Adrenal gland (tissue), 5 donors: ENCODE measurements around the gene CAMTA1.

Experiments used
- CTCF ChIP-seq, 6 experiments: fragments of 450-650 bp in 4 of 6; fragments of 200-600 bp in 2 of 6; sonication (generic) in 1 of 6; IDR thresholded peaks; 1 replicate in 5 of 6; 2 replicates in 1 of 6; pipeline versions ENCODE4 v1.5.1 to v1.8.0; 2016 to 2021; ENCODE audit warnings: antibody characterized with exemption in 6 of 6, mild to moderate bottlenecking in 2 of 6, moderate library complexity in 1 of 6
- POLR2A ChIP-seq, 2 donors: fragments of 450-650 bp; IDR thresholded peaks; one replicate each; pipeline ENCODE4 v1.6.1; 2017; ENCODE audit warnings: antibody characterized with exemption in 2 of 2, mild to moderate bottlenecking in 2 of 2, moderate library complexity in 1 of 2
- donor health status: DM: no; HTN: no; CAD: no.

GRCh38 chr1:7717748-7718368 lies 932.6 kb downstream of the CAMTA1 start:
- no peak for TF ChIP-seq CTCF (IDR thresholded peaks at IDR 0.05)
- TF ChIP-seq POLR2A (IDR thresholded peaks at IDR 0.05), result no peak
